Brain pericyte (primary cell): ENCODE measurements around the gene ANKRD34B.

Experiments used
- DNase-seq: peaks from one replicate; pipeline ENCODE4 v3.0.0-alpha.2; 2012; ENCODE audit warnings: low read depth, low spot score

Gene ANKRD34B

DNA sequence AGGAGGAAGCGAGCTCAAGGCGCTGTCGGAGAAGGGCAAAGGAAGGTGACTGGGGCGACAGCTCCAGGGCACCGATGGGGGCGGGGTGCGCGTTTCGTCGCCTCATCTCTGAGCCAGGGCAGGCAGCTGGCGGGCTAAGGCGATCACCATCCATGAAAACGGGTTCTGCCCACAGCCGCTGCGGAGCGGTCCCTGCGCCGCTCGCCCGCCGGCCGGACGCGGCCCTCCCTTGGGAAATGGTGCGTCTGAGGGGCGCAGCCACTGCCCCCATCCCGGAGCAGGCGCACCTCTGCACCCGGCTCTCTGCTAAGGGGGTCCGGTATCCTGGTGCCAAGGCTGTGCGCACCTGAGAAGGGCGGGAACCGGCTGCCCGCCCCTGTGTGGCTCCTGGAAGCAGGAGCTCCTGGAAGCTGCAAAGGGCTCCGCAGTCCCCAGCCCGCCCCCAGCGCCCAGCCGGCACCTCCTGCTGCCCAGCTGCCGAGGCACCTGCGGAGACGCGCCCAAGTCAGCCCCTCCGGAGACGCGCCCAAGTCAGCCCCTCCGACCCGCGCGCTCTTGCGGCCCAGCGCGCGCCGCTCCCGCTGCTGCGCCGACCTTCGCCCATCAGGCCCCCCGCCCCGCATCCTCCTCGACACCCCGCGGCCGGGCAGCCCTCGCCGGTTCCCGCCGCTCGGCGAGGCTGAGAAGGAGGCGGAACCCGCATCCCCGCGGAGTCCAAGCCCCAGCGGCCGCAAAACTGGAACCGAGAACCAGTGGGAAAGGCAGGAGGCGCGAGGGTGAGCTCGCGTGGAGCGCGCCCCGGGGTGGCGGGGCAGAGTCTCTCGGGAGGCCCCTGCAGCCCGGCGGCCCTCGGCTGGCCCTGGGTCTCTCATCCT, 757 bp downstream of the ANKRD34B start:
- DNase-seq = no peak

GRCh38 chr5:80568251-80568650, 1.8 kb downstream of the ANKRD34B start:
- no peak for DNase-seq

DNA sequence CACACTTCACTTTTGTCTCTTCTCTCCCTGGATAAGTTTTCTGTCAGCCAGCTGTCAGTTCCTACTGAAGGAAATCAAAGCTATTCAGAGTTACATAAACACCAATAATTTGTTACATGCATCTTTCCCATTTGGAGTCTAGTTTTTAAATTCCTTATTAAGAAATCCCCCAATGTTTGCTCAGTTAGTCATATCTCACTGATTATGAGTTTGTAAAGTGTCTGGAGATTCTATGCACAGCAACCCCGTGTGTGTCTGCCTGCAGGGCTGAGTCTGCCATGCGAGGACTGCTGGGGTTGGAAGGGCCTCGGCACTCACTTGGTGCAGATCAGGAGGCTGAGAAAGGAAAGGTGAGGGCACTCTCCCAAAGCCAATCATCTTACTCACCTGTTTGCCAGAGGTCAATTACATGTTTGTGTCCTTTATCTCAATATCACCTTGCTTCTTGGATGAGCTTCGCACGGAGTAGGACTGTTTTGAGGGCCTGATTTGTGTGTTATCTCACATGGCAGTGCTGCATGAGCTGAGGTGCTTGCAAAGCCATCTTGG, 3.3 kb downstream of the ANKRD34B start:
- DNase-seq = no peak

DNA sequence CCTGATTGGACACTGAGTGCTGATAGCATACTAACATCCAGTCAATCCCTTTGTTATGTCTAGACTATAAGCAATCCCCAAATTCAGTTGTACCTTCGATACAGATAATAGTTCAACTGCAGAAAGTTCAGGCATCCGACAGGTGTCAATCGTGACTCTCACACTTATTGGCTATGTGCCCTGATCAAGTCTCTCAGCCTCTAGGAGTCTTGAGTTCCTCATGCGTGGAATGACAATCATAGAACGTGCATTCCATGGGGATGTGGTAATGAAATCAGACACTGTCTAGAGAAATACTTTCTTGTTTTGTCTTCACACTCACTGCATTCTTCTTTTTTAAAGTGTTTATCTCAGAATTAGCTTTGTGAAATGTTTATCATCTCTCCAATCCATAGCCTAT, 4.8 kb downstream of the ANKRD34B start:
- no peak for DNase-seq

DNA sequence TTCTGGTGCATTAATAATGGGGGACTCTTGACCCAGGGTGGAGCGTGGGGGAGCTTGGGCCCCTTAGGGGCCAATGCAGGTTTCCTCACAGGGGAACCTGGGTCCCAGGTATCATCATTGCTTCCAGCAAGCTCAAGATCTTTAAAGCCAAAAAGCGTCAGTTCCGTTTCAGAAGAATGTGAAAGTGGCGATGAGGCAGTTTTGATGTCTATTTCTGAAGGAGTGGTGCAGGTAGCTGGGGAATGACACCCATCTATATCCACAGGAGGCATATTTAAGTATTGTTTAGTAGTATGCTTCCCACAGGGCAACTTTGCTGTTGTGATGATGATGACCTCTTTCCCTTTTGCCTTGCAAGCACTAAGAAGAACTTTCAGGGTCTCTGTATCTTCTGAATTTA, 10.8 kb downstream of the ANKRD34B start:
- no peak for DNase-seq

DNA sequence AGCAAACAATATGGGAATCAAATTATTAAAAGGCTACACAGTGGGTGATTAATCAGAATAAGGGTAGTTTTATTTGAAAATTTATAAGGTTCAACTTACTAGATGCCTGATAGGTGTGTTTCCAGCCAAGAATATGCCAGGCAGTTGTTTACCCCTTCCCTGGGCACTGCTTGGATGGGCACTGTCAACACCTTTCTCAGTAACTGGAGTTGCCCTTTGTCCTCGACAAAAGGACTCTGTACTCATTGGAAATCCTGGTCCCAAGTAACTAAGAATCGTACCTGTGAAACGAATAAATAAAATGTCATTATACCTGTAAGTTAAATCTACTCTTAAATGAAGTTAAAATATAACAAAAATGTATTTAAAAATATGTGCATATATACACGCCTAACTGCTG, 15.0 kb downstream of the ANKRD34B start:
- DNase-seq = no peak

DNA sequence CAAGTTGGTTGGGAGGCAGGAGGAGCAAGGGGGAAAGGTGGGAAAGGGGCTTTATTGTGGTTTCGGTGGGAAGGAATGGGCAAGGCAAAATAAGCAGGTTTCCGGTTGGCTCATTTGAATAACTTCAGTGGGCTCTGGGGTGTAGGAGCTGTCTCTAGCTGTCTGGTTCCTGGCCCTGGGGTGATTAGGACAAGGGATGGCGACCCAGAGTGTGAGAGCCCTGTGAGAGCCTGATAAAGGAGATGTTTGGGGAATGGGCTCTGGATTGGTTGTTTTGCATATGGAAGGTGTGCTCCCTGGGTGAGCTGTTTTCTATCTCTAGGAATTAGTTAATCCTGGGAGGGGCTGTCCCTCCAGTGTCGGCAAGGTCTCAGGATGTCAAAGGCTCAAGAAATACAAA, 15.4 kb downstream of the ANKRD34B start:
- no peak for DNase-seq

DNA sequence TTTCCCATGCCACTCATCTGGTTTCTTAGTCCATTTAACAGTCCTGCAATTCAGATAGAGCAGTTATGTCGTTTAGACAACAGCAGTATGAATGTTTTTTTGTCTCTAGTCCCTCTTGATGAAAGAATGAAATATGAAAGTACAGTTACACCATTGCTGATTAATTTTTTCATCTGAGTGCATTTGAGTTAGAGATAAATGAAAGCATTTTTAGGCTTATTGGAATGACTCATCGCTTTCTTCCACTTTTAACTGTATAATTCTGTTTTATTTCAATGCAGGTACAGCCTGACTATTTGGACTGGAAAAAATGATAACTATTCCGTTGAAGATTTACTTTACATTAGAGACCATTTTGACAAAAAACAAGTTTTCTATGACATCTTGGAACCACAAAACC, 28.7 kb downstream of the ANKRD34B start:
- DNase-seq = no peak

- DNase-seq = no peak
These were observed 29.4 kb downstream of the ANKRD34B start for GRCh38 chr5:80540691-80541090.

DNA sequence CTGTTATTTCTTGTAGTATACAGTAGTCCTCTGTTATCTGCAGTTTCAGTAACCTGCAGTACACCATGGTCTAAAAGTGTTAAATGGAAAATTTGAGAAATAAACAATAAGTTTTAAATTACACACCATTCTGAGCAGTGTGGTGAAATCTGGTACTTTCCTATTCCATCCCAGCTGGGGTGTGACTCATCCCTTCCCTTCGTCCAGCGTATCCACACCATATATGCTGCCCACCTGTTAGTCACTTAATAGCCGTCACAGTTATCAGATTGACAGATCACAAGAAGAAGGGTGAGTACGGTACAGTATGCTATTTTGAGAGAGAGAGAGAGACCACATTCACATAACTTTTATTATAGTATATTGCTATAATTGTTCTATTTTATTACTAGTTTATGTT, 53.3 kb downstream of the ANKRD34B start:
- no peak for DNase-seq

DNA sequence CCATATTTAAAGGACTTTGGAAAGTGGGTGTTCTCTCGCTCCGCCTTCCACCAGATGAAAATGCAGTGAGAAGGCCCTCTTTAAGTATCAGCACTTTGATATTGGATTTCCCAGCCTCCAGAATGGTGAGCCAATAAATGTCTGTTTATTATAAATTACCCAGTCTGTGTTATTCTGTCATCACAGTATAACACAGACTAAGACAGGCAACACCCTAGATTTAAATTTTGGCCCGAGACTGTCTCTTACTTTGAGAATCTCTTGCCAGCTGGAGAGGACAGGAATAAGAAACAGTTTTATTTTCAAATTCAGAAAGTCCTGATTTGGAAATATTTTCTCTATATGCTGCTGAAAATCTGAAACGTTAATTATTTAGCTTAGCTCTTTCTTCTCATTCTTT, 60.7 kb downstream of the ANKRD34B start:
- no peak for DNase-seq

- DNase-seq = no peak
These were observed 61.2 kb downstream of the ANKRD34B start for GRCh38 chr5:80508844-80509243.

DNA sequence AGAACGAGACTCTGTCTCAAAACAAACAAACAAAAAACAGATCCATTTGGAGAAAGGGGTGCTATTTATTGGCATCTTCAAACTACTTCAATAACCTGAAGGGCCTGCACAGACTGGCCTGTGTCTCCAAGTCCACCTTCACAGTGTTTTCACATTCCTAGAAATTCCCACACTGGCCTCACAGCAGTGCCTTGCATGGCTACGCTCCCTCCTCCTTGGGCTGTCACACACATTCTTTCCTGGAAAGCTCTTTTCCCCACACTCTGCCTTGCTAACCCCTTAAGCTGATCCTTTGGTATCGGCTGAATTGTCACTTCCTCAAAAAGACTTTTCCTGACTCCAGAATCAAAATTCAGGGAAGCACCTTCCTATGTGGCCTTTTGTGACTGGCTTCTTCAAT, 62.4 kb downstream of the ANKRD34B start:
- DNase-seq = no peak
